OCI-LY3 (cell line): Measurements from ENCODE around the gene RELN.

ENCODE experiments used
- H2AFZ ChIP-seq: fragments of 200-600, 300-600 bp; shearing (Covaris generic); 2 replicates; pipeline ENCODE4 v1.6.0; 2014; ENCODE audit warnings: antibody characterized with exemption, low read depth, low read length
- H3K27ac ChIP-seq: fragments of 200-600, 300-600 bp; sonication (generic); 2 replicates; pipeline ENCODE4 v1.5.1; 2014; ENCODE audit warnings: mild to moderate bottlenecking, low read length, moderate library complexity, mixed read lengths
- H3K27me3 ChIP-seq: fragments of 200-600, 300-600 bp; sonication (generic); 2 replicates; pipeline ENCODE4 v1.6.1; 2014; ENCODE audit warnings: low read depth, low read length, mixed read lengths
- H3K36me3 ChIP-seq: fragments of 200-600, 300-600 bp; sonication (generic); replicated peaks from 2 replicates; pipeline ENCODE3; 2014; ENCODE audit warnings: low read depth, low read length, mixed read lengths
- H3K4me1 ChIP-seq: fragments of 300-600, 200-600 bp; sonication (generic); 2 replicates; pipeline ENCODE4 v1.6.1; 2014; ENCODE audit warnings: low read length, mixed read lengths
- H3K4me2 ChIP-seq: fragments of 200-600, 300-600 bp; sonication (generic); 2 replicates; pipeline ENCODE4 v1.6.1; 2014; ENCODE audit warnings: low read length, mixed read lengths
- H3K4me3 ChIP-seq: fragments of 300-600, 200-600 bp; sonication (generic); 2 replicates; pipeline ENCODE4 v1.5.1; 2014; ENCODE audit warnings: antibody characterized with exemption, mild to moderate bottlenecking, low read length, moderate library complexity
- H3K79me2 ChIP-seq: fragments of 300-600, 200-600 bp; shearing (Covaris generic); 2 replicates; pipeline ENCODE4 v1.6.1; 2014; ENCODE audit warnings: mild to moderate bottlenecking, low read length, mixed read lengths
- H3K9ac ChIP-seq: fragments of 300-600, 200-600 bp; shearing (Covaris generic); 2 replicates; pipeline ENCODE4 v1.6.0; 2014; ENCODE audit warnings: mild to moderate bottlenecking, low read length, moderate library complexity
- H3K9me3 ChIP-seq: fragments of 200-600, 300-600 bp; shearing (Covaris generic); 2 replicates; pipeline ENCODE4 v1.6.1; 2014; ENCODE audit warnings: low read length, mixed read lengths; ENCODE audit not compliant: insufficient read depth
- H4K20me1 ChIP-seq: fragments of 200-600, 300-600 bp; sonication (generic); 2 replicates; pipeline ENCODE4 v1.6.1; 2016; ENCODE audit warnings: low read length, mixed read lengths; ENCODE audit not compliant: insufficient read depth
- CTCF ChIP-seq: fragments of 200-600, 300-600 bp; sonication (generic); IDR thresholded peaks from 2 replicates; pipeline ENCODE4 v1.5.1; 2014; ENCODE audit warnings: antibody characterized with exemption, low read length, low read depth
- EZH2phosphoT487 ChIP-seq: fragments of 200-600 bp; shearing (Covaris generic); IDR thresholded peaks from 2 replicates; pipeline ENCODE4 v1.6.1; 2018; ENCODE audit warnings: antibody characterized with exemption, mixed run types, low read depth

The RELN gene

GRCh38 chr7:103577059-103577458, 412.4 kb downstream of the RELN start:
- TF ChIP-seq EZH2phosphoT487 (no peak), CTCF (no peak)
- Histone ChIP-seq H3K4me3 (no peak overlapping the region), H3K4me1 (no peaks in the 10 kb centered on the region), H3K36me3 (no peaks in the 10 kb centered on the region), H3K9ac (no peak overlapping the region), H3K27me3 (peaks cover 13% of the 10 kb centered on the region), H3K4me2 (no peak overlapping the region), H3K9me3 (no peaks in the 10 kb centered on the region), H2AFZ (no peak overlapping the region), H3K79me2 (no peaks in the 10 kb centered on the region), H3K27ac (no peak overlapping the region), H4K20me1 (no peaks in the 10 kb centered on the region)

- peaks cover 13% of the 10 kb centered on the region for H3K27me3 ChIP-seq
- no peak overlapping the region for H3K9ac ChIP-seq
- H4K20me1 ChIP-seq, result no peaks in the 10 kb centered on the region
- no peaks in the 10 kb centered on the region for H3K9me3 ChIP-seq
- no peak overlapping the region for H3K27ac ChIP-seq
- H3K4me2 ChIP-seq, result no peak overlapping the region
- no peaks in the 10 kb centered on the region for H3K36me3 ChIP-seq
- TF ChIP-seq EZH2phosphoT487 (no peak), CTCF (no peak)
- H3K4me1 ChIP-seq, result no peaks in the 10 kb centered on the region
- no peak overlapping the region for H3K4me3 ChIP-seq
- no peak overlapping the region for H2AFZ ChIP-seq
- H3K79me2 ChIP-seq, result no peaks in the 10 kb centered on the region
Observed at GRCh38 chr7:103576641-103577040, 412.8 kb downstream of the RELN start.

GRCh38 chr7:103574576-103574975, 414.9 kb downstream of the RELN start:
- Histone ChIP-seq H3K27me3 (peaks cover 13% of the 10 kb centered on the region), H3K4me1 (no peaks in the 10 kb centered on the region), H3K4me2 (no peak overlapping the region), H3K27ac (no peak overlapping the region), H3K9me3 (no peaks in the 10 kb centered on the region), H3K79me2 (no peaks in the 10 kb centered on the region), H2AFZ (no peak overlapping the region), H4K20me1 (no peaks in the 10 kb centered on the region), H3K4me3 (no peak overlapping the region), H3K9ac (no peak overlapping the region), H3K36me3 (no peaks in the 10 kb centered on the region)
- TF ChIP-seq EZH2phosphoT487, result no peak
- no peak for TF ChIP-seq CTCF

- Histone ChIP-seq H3K79me2 (no peaks in the 10 kb centered on the region), H3K4me3 (no peak overlapping the region), H3K9me3 (no peaks in the 10 kb centered on the region), H2AFZ (no peak overlapping the region), H3K27me3 (peaks cover 12% of the 10 kb centered on the region), H3K36me3 (no peaks in the 10 kb centered on the region), H4K20me1 (no peaks in the 10 kb centered on the region), H3K9ac (no peak overlapping the region), H3K4me1 (no peaks in the 10 kb centered on the region), H3K27ac (no peak overlapping the region), H3K4me2 (no peak overlapping the region)
- TF ChIP-seq EZH2phosphoT487 (no peak), CTCF (peak; percentile 75)
Observed at GRCh38 chr7:103573479-103574058, 415.9 kb downstream of the RELN start.
